Stomach (tissue), 4 donors: Measurements from ENCODE around the gene CNST.

ENCODE experiments used
- EP300 ChIP-seq: sonication (generic); formaldehyde crosslinking; IDR thresholded peaks from one replicate; pipeline ENCODE4 v1.6.1; 2017; ENCODE audit warnings: antibody characterized with exemption
- POLR2AphosphoS5 ChIP-seq, 3 donors: sonication (generic); formaldehyde crosslinking; IDR thresholded peaks; one replicate each; pipeline ENCODE4 v1.6.1; 2016; ENCODE audit warnings: antibody characterized with exemption in 3 of 3
- TF ChIP-seq, protein P1 (sequence below), 7 experiments: fragments of 450-650 bp in 4 of 7; fragments of 200-600 bp in 3 of 7; sonication (generic) in 3 of 7; IDR thresholded peaks; one replicate each; pipeline ENCODE4 v1.5.1; 2016 to 2019; ENCODE audit warnings: antibody characterized with exemption in 7 of 7, control low read depth in 2 of 7, mild to moderate bottlenecking in 1 of 7

DNA sequence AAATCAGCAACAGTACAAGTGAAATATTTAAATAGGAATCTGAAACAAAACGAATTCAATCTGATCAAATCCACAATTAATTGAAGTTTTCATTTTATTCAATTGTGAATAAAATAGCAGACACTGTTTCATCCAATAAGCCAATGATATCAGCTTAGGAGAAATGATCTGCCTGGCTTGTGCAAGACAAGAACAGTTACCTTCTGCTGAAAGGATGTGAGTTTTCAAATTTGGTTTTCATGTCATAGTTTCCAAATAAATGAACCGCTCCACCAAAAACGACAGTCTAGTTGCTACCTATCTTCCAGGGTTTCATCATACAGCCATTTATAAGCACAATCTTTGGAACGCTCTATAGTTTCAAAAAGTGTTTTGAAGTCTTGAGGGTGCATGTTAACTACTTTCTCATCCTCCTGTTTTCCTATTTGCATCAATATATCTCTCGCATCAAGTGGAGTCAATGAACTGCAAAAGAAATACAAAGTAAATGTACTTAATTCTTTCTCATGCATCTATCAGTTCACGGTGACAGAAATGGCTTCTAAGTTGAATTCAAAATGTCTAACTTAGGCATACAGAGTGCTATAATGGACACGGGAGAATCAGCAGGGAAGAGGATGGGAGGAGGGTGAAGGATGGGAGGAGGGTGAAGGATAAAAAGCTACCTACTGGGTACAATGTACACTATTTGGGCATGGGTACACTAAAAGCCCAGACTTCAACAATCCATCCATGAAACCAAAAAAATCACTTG is 25.3 kb upstream of the CNST start:
- no peak for TF ChIP-seq EP300
- TF ChIP-seq, protein P1, sequence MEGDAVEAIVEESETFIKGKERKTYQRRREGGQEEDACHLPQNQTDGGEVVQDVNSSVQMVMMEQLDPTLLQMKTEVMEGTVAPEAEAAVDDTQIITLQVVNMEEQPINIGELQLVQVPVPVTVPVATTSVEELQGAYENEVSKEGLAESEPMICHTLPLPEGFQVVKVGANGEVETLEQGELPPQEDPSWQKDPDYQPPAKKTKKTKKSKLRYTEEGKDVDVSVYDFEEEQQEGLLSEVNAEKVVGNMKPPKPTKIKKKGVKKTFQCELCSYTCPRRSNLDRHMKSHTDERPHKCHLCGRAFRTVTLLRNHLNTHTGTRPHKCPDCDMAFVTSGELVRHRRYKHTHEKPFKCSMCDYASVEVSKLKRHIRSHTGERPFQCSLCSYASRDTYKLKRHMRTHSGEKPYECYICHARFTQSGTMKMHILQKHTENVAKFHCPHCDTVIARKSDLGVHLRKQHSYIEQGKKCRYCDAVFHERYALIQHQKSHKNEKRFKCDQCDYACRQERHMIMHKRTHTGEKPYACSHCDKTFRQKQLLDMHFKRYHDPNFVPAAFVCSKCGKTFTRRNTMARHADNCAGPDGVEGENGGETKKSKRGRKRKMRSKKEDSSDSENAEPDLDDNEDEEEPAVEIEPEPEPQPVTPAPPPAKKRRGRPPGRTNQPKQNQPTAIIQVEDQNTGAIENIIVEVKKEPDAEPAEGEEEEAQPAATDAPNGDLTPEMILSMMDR (IDR thresholded peaks at IDR 0.05) = no peak
- TF ChIP-seq POLR2AphosphoS5 (IDR thresholded peaks at IDR 0.05) = no peak
